Stimulated activated CD8-positive, alpha-beta memory T cell treated with anti-CD3 and anti-CD28 coated beads, Interleukin-15, amount 100 ng/mL, for 48 hours (primary cell): ENCODE measurements around the gene PFKFB3.

Source experiments
- DNase-seq, 2 donors: peaks; one replicate each; pipeline ENCODE4 v3.0.0-alpha.2; 2020; ENCODE audit warnings: low read depth in 2 of 2

The PFKFB3 gene

DNA sequence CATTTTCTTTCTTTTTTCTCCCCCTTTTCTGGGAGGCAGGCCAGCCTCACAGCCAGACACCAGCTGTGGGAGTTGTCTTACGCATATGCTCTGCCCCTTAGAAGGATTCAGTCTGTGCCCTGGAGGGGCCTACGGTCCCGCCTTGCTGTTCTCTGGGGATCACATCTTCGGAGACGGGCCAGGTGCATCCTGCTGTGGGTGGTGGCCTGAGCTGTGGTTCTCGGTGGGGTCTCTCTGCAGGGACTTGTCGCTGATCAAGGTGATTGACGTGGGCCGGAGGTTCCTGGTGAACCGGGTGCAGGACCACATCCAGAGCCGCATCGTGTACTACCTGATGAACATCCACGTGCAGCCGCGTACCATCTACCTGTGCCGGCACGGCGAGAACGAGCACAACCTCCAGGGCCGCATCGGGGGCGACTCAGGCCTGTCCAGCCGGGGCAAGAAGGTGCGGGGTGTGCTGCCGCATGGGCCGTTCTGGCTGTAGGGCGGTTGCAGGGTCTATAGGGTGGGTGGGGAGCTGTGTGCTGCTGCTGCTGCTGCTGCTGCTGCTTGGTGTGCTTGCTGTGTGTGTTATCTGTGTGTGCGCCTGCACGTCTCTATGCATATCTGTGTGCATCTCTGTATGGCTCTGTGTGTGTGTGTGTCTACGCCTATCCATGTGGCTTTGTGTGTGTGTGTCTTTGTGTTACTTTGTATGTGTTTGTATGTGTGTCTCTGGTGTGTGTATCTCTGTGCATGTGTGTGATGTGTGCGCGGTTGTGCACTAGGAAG is 17.9 kb downstream of the PFKFB3 start:
- DNase-seq: no peak

DNA sequence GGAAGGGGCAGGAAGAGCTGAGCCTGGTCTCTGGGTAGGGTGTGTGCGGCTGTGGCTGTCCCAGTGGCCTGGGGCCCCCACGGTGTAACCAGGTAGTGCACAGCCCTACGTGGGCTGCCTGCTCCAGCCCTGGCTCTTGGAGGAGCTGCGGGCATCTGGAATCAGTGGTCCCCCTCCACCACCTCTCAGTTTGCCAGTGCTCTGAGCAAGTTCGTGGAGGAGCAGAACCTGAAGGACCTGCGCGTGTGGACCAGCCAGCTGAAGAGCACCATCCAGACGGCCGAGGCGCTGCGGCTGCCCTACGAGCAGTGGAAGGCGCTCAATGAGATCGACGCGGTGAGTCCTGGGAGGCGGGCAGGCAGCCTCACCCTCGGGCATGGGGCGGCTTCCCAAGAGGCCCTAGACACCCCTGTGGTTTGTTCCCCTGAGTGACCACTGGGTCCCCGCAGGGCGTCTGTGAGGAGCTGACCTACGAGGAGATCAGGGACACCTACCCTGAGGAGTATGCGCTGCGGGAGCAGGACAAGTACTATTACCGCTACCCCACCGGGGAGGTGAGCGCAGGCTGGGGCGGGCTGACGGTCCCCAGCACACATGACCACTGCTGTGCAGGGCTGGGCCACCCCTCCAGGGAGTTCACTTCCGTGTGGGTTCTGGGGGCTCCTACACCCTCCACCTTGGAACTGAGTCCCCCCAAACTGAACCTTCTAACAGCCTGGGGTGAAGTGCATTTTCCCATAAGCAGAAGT is 18.6 kb downstream of the PFKFB3 start:
- DNase-seq: no peak

DNA sequence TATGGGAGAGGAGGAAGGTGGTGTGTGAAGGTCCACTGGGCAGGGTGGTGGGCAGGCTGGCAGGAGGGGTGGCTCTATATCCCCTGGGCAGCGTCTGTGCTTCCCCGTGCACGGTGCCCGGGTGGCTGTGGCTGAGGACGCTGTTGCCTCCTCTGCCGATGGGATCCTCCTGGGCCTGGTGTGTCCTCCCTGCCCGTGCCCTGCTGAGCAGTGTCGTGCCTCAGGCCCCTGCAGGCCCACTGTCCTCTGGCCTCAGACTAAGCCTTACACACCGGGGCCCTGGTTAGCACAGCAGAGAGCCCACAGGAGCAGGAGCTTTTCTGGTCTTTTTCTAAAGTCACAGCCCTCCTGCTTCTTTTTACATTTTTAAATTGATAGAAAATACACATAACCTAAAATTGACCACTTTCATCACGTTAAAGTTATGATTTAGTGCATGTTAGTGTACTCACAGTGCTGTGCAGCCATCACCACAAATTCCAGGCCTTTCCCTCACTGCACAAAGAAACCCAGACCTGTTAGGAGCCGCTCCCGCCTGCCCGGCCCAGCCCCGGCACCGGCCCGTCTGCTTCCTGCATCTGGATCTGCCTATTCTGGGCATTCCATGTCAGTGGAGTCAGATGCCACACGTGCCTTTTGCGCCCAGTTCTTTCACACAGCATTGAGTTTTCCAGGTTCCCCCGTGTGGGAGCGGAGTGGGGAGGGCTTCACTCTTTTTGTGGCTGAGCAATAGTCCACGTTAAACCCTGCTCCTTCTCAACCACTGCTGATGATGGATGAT is 19.4 kb downstream of the PFKFB3 start:
- no peak for DNase-seq

DNA sequence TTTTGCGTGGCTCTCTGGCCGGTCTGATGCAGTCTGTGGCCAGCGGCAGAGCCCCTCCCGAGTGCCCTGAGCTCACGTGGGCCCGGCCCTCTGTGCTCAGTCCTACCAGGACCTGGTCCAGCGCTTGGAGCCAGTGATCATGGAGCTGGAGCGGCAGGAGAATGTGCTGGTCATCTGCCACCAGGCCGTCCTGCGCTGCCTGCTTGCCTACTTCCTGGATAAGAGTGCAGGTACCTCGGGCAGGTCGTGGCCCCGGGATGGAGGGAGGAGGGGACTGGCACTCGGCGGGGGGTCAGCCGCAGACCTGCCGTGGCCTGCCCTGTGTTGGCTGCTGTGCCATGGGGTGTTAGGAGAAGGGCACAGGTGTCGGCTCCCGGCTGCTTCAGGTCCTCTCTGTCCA is 20.0 kb downstream of the PFKFB3 start:
- DNase-seq: no peak

DNA sequence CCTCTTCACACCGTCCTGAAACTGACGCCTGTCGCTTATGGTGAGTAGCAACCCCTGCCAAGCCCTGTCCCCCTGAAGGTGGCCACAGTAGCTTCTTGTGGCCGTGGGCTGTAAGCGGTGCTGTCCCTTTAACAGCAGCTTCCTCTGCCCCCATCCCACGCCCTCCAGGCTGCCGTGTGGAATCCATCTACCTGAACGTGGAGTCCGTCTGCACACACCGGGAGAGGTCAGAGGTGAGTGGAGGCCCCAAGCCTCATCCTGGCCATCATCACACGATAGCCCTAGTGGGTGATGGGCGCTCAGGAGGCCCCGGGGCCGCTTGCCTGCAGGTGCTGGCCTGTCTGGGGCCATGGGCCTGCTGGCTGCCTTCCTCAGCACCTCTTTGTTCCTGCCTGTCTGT is 21.2 kb downstream of the PFKFB3 start:
- no peak for DNase-seq

DNA sequence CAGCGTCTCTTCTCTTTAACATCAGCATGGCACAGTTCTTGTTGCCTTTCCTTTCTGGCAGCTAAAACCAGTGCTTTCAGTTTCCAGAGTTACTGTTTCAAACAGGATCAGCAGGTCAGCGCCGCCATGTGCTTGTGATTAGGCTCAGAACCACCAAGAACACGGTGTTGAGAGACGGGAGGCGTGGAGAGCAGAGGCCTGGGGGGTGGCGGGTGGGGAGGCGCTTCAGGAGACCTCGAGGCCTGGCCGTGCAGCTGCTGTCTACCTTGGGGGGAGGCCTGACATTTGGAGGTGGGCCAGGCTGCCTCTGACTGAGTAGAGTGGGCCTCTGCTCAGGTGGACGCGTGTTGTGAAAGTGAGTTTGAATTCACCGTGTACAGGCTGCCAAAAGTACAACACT is 22.0 kb downstream of the PFKFB3 start:
- DNase-seq: no peak

DNA sequence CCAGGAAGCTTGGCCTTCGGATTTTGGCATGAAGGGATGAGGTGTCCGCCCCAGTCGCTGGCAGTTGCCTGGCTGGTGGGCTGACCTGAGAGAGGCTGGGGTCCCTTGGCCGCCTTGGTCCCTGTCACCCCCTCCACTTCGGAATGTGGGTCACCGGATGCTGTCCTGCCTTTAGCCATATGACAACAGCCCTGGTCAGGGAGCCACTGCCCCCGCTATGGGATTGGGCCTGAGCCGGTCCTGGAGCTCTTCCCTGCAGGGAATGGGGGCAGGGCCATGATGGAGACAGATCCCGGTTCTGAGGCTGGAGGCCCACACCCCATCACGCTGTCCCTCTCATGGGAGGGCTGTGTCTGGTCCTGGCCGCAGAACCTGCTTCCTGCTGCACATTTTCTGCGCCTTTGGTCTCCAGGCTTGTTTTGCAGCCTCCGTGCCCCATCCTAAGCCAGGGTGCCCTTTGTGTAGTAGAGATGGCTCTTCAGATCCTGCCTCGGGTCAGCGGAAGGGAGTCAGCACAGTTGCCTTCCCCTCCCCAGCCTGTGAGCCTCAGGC is 22.6 kb downstream of the PFKFB3 start:
- no peak for DNase-seq

DNA sequence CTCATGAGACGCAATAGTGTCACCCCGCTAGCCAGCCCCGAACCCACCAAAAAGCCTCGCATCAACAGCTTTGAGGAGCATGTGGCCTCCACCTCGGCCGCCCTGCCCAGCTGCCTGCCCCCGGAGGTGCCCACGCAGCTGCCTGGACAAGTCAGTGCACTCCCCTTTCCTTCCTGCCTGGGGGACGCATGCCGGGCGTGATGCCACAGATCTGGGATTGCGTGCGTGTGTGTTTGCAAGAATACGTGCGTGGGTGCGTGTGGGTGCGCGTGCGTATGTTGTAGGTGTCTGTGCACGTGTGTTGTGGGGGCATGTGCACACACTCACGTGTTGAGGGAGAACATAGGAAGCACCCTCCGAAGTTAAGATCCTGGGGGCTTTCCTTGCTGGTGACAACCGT is 23.5 kb downstream of the PFKFB3 start:
- no peak for DNase-seq

DNA sequence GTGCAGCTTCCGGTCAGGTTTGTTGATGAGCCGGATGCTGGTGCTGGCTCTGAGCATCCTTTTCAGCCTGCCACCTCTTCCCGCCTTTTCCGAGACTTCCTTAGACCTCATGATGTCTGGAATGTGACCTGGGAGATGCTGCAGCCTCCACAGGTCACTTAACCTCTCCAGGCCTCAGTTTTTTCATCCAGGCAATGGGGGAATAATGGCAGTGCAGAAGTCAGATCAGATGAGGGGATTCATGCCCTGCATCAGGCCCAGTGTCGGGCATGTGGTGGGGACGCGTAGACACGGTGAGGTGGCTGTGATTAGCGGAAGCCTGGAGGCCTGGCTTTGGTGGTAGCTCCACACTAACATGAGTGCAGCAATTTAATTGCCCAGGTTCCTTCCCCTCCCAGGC is 24.6 kb downstream of the PFKFB3 start:
- no peak for DNase-seq

DNA sequence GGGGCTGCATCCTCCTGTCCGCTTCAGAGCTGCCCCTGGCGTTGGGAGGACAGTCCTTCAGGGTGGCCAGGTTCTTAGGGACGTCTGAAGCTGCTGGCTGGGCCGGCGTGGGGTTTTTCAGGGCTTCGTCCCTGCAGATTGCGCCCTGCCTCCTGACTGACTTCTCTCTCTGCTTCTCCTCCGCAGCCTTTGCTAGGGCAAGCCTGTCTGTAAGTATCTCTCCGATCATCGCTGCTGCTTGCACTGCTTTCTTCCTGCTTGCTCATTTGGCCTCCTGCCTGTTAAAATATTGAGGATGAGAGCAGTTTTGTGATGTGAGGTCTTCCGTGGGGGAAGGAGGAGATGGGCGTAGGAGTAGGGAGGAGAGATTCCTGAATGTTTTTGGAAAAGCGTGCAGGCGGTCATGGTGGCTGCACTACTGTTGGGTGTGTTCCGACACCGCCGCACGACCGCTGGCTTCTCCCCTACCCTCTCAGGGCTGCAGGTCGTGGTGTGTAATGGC is 25.3 kb downstream of the PFKFB3 start:
- no peak for DNase-seq

DNA sequence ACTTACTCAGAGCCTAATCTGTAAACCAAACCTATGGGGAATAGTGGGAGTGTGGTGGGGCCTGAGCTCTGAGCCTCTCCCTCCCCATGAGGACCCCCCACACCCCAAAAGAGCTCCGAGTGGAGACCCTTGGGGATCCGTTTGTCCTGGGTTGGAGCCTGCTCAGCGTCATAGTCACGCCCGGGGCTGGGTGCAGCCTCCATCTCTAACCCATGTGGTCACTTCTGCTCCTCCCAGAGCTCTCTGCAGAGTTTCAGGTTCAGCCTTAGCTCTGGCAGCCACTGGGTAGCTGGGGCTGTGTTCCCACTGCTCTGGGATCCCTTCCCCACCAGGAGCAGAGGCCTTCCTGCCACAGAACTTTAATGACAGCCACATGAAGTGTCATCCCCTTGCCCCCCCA is 25.9 kb downstream of the PFKFB3 start:
- no peak for DNase-seq

DNA sequence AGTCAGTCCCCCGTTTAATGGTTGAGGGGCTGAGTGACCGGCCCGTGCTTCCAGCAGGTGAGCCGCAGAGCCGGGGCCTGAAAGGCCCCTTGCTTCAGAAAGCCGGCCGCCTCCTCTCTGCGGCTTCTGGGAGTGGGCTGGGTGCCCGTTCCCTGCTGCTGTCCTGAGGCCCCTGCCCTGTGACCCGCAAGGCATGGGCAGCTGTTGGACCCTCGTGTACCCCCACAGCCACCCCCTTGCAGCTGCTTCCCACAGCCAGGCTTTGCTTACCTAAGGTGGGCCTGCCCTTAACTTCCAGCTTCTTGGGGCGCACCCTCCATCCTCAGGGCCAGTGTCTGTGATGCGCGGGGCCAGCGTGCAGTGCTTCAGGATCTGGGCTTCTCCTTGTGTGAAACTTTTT is 26.6 kb downstream of the PFKFB3 start:
- no peak for DNase-seq

DNA sequence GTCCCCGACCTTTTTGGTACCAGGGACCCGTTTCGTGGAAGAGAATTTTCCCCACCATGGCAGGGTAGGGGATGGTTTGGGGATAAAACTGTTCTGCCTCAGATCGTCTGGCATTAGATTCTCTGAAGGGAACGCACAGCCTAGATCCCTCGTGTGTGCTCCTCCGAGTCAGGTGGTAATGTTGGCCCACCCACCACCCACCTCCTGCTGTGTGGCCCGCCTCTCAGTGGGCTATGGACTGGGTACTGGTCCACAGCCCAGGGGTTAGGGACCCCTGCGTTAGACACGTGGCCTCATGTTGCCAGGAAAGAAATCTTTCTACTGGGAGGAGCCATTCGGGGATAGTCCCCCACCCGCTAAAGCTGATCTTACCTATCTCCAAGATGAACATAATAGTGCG is 27.0 kb downstream of the PFKFB3 start:
- no peak for DNase-seq

DNA sequence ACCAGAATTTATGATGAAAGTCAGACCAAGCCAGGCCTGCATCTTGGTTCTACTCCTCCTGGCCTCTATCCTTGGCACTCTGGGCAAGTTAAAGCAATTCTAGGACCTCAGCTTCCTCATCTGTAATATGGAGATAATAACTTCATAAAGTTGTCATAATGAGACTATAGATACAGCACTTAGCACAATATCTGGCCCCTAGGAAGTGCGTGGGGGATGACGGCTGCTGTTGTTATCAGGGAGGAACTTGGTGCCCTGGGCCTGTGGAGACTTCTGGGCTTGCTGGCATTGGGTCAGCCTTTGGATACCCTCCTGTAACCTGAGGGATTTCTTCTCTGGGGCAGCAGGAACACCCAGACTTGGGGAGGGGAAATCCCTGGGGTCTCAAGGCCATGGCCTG is 27.6 kb downstream of the PFKFB3 start:
- DNase-seq: no peak

DNA sequence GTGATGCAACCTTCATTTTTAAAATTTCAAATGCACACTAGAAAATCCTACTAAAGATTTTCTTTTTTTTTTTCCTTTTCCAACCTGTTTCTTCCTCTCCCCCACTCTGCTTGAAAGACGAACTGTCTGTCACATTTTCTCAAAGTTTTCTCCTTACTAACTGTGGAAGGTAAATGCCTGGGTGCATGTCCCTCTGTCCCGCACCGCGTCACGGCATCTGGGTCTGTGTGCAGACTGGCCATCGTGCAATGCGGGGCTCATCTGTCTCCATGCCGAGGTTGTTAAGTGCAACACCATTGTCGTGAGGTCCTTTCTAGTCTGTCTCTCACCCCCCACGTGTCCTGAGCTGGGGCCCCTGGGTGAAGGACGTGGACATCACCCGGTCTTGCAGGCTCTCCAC is 28.4 kb downstream of the PFKFB3 start:
- no peak for DNase-seq

DNA sequence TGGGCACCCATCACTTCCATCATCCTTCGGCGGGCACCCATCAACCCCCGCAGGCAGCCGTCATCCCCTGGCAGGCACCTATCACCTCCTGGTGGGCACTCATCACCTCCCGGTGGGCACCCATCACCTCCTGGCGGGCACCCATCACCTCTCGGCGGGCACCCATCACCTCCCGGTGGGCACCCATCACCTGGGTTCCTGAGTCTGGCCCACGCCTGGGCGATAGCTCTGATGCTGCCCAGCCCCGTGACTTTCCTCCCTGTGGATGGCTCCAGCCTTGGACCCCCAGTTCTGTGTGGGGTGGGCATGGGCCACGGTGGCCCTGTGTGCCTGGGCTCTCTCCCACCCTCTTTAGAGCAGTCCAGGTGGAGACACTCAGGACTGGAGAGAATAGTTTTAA is 29.0 kb downstream of the PFKFB3 start:
- no peak for DNase-seq

DNA sequence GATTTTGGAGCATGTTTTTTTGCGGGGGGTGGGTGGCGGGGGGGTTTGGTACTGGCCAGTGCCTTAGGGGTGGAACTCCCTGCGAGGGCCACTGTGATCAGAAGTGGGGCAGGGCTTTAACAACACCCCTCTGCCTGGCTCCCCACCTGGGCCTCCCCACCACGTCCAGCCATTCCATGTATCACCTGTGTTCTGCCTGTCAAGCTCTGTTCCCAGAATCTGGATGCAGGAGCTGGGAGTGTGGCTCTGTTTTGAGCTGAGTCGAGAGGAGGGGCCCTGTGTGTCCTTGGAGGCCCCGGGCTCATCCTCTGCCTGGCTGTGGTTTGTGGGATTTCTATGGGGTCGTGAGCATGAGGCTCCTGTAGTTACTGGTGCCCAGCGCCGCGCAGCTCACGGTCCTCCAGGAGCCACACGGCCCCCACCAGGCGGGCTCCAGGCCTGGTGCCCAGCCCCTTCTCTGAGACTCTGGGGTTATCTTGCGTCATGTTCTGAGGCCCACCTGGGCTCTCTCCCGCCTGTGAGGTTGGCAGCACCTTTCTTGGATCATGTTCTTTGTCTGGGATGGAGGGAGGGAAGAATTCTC is 29.6 kb downstream of the PFKFB3 start:
- DNase-seq: no peak

DNA sequence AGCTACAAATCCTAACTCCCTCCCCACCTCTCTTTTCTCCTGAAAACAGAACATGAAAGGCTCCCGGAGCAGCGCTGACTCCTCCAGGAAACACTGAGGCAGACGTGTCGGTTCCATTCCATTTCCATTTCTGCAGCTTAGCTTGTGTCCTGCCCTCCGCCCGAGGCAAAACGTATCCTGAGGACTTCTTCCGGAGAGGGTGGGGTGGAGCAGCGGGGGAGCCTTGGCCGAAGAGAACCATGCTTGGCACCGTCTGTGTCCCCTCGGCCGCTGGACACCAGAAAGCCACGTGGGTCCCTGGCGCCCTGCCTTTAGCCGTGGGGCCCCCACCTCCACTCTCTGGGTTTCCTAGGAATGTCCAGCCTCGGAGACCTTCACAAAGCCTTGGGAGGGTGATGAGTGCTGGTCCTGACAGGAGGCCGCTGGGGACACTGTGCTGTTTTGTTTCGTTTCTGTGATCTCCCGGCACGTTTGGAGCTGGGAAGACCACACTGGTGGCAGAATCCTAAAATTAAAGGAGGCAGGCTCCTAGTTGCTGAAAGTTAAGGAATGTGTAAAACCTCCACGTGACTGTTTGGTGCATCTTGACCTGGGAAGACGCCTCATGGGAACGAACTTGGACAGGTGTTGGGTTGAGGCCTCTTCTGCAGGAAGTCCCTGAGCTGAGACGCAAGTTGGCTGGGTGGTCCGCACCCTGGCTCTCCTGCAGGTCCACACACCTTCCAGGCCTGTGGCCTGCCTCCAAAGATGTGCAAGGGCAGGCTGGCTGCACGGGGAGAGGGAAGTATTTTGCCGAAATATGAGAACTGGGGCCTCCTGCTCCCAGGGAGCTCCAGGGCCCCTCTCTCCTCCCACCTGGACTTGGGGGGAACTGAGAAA is 30.4 kb downstream of the PFKFB3 start:
- no peak for DNase-seq

DNA sequence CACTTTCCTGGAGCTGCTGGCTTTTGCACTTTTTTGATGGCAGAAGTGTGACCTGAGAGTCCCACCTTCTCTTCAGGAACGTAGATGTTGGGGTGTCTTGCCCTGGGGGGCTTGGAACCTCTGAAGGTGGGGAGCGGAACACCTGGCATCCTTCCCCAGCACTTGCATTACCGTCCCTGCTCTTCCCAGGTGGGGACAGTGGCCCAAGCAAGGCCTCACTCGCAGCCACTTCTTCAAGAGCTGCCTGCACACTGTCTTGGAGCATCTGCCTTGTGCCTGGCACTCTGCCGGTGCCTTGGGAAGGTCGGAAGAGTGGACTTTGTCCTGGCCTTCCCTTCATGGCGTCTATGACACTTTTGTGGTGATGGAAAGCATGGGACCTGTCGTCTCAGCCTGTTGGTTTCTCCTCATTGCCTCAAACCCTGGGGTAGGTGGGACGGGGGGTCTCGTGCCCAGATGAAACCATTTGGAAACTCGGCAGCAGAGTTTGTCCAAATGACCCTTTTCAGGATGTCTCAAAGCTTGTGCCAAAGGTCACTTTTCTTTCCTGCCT is 31.1 kb downstream of the PFKFB3 start:
- no peak for DNase-seq

DNA sequence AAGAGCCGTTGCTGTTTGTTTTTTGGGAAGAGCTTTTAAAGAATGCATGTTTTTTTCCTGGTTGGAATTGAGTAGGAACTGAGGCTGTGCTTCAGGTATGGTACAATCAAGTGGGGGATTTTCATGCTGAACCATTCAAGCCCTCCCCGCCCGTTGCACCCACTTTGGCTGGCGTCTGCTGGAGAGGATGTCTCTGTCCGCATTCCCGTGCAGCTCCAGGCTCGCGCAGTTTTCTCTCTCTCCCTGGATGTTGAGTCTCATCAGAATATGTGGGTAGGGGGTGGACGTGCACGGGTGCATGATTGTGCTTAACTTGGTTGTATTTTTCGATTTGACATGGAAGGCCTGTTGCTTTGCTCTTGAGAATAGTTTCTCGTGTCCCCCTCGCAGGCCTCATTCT is 31.6 kb downstream of the PFKFB3 start:
- no peak for DNase-seq
